GM12892 (cell line): ENCODE measurements around the gene NRXN3.

Source experiments
- POLR2A ChIP-seq: IDR thresholded peaks from 2 replicates; pipeline ENCODE4 v1.6.1; 2011; ENCODE audit warnings: low read depth, low read length, control low read depth
- POLR2AphosphoS5 ChIP-seq: IDR thresholded peaks from 2 replicates; pipeline ENCODE4 v1.6.1; 2011; ENCODE audit warnings: low read depth, low read length, control low read depth
- TAF1 ChIP-seq: IDR thresholded peaks from 2 replicates; pipeline ENCODE4 v1.6.1; 2011; ENCODE audit warnings: low read depth, mild to moderate bottlenecking, control low read depth, low read length, borderline replicate concordance

DNA sequence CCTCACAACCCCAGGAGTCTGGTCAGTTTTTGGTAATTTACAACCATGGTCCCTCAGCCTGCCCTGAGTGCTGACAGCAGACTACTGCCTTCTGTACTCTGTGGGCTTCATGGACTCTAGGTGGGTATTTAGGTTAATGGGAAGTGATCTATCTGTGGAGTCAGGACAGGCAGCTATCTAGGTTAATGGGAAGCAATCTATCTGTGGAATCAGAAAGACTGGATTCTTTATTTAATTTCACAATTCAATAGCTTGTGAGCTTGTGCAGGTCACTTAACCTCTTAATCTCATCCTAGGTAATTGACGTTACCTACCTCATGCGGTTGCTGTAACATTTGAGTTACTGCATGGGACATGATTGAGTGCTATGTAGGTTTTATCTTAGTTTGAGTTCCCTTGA, 777.5 kb downstream of the NRXN3 start:
- no peak for TF ChIP-seq POLR2AphosphoS5
- no peak for TF ChIP-seq POLR2A
- no peak for TF ChIP-seq TAF1
